HG02938 (cell line): ENCODE measurements around the gene CYP2A6.

ENCODE experiments used
- ATAC-seq: cut with Tn5 transposase; IDR thresholded peaks from one replicate; pipeline ENCODE4 v1.9.1; 2021; ENCODE audit warnings: mild to moderate bottlenecking, moderate library complexity; ENCODE audit not compliant: unreplicated experiment

The CYP2A6 gene

GRCh38 chr19:40803170-40803856 is 46.9 kb downstream of the CYP2A6 start:
- no peak for ATAC-seq

- ATAC-seq: no peak
Measured at GRCh38 chr19:40802300-40803169, 47.7 kb downstream of the CYP2A6 start.

- ATAC-seq: no peak
Measured at GRCh38 chr19:40801426-40802299, 48.6 kb downstream of the CYP2A6 start.

- ATAC-seq: no peak
Measured at GRCh38 chr19:40800997-40801377, 49.3 kb downstream of the CYP2A6 start.

GRCh38 chr19:40800339-40800996 is 49.8 kb downstream of the CYP2A6 start:
- ATAC-seq: no peak

- no peak for ATAC-seq
Measured at GRCh38 chr19:40799558-40800338, 50.5 kb downstream of the CYP2A6 start.

- ATAC-seq: peak; percentile 81
Measured at GRCh38 chr19:40798683-40799557, 51.3 kb downstream of the CYP2A6 start, which contains the start of gene EGLN2. Gene EGLN2, plus strand, starts transcription at chr19:40799191. Its CDS starts 1,382 bp downstream, at chr19:40800573.

- peak; percentile 14 for ATAC-seq
Measured at GRCh38 chr19:40797963-40798682, 52.1 kb downstream of the CYP2A6 start.

GRCh38 chr19:40797166-40797962 is 52.9 kb downstream of the CYP2A6 start:
- no peak for ATAC-seq
